Activated CD4-positive, alpha-beta T cell treated with anti-CD3 and anti-CD28 coated beads for 4 hours (primary cell): ENCODE measurements around the gene PSMC3IP.
"Not testable (repeated sequence)": the region's sequence is repeated elsewhere in the genome, so short reads cannot be mapped to it uniquely, and the experiment has no call there.

Experiments used
- DNase-seq, 2 donors: peaks; one replicate each; pipeline ENCODE4 v3.0.0-alpha.2; 2020

The PSMC3IP gene, protein sequence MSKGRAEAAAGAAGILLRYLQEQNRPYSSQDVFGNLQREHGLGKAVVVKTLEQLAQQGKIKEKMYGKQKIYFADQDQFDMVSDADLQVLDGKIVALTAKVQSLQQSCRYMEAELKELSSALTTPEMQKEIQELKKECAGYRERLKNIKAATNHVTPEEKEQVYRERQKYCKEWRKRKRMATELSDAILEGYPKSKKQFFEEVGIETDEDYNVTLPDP

DNA sequence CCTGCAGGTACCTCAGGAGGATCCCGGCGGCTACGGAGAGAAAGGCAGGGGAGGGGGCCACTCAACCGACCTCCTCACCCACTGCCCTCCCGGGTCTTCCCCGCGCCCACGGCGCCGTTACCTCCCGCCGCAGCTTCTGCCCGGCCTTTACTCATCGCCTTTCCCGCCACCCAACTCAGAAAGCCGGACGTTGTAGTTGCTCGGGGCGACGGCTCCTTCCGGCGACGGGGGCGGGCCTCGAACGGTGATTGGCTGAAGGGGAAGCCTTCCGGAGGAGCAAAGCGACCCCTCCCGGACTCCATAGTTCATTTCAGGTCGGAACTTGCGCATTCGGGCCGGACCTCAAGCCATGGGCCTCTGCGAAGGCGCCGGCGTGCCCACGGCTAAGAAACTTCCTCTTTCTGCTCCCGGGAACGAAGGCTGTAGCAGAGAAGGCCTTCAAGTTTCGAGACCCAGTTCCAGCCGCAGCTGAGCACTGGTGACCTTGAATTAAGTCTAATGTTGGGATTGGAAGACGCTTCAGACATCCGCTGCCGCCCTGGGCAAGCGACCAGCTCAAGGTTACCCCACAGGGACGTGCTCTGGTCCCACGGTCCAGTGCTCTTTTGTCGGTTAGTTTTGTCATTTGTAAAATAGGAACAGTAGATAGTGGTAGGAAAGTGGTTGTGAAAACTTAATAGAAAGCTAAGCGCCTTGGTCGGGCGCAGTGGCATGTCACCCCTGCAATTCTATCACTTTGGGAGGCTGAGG, at the start of gene PSMC3IP:
PSMC3IP (minus strand) TSS at position 198 of the 750 bp plus-strand sequence; CDS start at position 155, 43 bp downstream.
- DNase-seq: peak; percentile 88 to 90

DNA sequence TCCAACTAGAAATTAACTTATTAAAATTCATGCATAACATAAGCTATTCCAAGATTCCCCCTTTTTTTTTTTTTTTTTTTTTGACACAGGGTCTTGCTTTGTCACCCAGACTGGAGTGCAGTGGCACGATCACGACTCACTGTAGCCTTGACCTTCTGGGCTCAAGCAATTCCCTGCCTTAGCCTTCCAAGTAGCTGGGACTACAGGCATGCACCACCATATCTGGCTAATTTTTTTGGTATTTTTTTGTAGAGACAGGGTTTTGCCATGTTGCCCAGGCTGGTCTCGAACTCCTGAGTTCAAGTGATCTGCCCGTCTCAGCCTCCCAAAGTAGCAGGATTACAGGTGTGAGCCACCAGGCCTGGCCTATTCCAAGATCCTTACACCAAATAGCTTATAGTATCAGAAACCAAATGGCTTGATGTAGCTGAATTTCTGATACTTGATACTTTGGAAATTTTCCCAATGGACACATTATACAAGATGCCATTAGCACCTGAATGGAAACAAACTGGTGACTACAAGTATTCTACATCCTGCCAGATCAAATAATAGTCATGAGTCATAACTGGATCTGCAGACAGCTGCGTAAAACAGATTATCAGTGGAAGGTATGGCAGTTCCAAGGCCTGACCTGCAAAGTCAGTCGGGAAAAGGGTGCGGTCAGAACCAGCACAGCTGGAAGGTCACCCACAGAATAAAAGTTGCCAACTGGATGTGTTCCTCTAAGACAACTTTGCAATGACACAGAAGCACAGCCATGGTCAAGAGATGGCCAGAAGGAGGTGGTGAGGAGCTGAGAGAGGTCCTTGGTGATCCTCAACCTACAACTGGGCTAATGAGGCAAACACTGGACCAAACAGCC, 46.4 kb upstream of the PSMC3IP start:
- no peak for DNase-seq

DNA sequence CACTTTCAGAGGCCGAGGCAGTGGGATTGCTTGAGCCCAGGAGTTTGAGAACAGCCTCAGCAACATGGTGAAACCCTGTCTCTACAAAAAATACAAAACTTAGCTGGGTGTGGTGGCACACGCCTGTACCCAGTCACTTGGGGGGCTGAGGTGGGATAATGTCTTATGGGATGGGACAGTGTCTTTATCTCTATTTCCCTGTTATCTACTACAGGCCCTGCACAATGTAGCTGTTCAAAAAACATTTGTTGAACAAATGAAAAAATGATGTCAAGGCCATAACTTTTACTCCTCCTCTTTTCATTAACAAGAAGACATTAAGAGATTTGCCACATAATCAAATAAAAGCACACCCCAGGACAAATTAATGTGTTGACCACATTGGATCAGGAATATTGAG, 45.7 kb upstream of the PSMC3IP start:
- no peak for DNase-seq

DNA sequence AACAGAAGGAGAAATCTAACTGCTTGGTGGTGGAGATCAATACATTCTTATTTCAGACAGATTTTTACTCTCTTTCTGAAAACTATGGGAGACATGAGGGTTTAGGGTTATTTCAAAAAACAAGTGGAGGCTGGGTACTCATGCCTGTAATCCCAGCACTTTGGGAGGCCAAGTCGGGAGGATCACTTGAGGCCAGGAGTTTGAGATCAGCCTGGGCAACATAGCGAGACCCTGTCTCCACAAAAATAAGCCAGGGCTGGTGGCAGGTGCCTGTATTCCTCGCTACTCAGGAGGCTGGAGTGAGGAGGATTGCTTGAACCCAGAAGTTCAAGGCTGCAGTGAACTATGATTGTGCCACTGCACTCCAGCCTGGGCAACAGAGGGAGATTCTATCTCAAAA, 44.5 kb upstream of the PSMC3IP start:
- DNase-seq: not testable (repeated sequence)

DNA sequence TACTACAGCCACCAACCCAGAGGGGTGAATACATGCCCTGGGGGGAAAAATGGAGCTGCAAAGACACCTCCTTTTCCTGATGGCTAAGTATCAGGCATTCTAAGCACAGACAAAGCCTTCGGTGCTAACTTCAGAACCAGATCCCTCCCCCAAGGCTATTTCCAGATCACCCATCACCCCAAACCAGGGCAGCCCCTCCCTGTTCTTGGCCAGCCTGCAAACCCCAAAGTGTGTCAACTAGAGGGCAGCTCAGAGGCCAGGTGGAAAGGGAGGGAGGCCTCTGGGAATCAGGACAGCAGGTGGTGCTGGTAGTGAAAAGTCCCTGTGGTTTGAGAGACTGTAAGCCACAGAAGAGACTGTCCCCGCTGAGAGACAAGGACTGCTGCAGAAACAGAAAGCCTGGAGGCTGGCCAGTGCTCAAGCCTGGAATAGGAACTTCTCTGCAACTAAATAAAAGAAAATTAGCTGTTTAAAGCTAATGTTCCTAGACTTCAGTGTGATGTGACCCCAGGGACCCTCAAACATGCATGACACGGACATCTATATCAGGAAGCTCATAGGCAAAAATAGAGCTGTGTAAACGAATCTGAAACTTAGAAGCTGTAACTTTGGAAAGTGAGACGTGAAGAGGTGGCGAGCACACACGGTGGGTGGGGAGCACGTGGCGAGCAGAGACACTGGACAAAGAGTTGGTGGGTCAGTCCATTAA, 41.1 kb upstream of the PSMC3IP start:
- DNase-seq: no peak

DNA sequence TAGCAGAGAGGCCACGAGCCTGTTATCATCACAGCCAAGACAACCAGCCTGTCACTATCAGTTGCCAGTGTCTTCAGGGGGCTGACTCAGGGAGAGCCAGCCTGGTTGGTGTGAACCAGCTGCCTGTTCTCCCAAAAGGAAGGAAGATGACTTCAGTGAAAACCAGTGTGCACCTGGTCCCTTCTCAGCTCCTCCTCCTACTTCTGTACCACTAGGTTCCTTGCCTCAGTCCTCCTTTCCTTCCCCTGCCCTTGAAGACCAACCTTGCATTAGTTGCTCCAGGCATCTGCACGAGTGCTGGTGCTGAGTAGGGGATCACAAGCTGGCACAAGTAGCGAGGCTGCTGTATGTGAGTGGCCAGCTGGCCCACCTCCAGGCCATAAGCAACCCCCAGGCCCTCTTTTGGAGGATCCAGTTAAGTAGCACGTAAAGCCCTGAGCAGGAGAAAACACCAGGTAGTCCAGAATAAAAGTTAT, 40.5 kb upstream of the PSMC3IP start:
- no peak for DNase-seq

DNA sequence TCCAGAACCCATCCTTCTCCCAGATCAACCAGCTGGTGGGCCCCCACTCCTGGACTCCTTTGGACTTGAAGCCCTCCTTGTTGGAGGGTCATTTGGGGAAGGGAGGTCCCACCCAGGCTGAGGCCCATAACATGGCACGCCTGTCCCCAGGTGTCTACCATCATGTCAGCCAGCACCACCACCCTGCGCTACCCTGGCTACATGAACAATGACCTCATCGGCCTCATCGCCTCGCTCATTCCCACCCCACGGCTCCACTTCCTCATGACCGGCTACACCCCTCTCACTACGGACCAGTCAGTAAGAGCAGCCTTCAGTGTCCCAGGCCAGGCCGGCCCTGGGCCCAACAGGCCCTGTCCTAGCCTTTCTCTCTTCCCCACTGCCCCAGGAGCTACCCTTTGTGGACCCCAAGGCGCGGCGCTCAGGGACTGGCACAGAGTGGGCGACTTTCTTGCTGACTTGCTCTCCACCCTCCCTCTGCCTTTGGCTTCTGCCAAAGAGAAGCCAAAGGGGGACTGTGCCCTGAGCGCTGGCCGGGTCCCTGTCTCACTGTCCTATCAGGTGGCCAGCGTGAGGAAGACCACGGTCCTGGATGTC, 36.3 kb upstream of the PSMC3IP start:
- DNase-seq: no peak

DNA sequence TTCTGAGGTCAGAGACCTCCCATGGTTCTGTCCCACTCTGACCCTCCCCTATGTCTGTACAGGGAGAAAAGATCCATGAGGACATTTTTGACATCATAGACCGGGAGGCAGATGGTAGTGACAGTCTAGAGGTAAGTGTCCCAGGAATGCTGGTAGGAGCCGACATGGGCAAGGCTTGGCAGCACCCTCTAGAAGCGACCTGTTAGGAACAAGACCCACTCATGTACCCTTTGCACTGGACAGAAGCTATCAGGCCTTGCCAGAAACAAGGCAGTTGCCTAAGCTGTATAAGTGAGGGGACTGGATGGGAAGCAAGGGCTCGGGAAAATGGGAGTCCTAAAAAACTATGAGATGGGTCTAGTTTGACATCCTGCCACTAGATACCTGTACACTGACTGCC, 34.5 kb upstream of the PSMC3IP start:
- no peak for DNase-seq

DNA sequence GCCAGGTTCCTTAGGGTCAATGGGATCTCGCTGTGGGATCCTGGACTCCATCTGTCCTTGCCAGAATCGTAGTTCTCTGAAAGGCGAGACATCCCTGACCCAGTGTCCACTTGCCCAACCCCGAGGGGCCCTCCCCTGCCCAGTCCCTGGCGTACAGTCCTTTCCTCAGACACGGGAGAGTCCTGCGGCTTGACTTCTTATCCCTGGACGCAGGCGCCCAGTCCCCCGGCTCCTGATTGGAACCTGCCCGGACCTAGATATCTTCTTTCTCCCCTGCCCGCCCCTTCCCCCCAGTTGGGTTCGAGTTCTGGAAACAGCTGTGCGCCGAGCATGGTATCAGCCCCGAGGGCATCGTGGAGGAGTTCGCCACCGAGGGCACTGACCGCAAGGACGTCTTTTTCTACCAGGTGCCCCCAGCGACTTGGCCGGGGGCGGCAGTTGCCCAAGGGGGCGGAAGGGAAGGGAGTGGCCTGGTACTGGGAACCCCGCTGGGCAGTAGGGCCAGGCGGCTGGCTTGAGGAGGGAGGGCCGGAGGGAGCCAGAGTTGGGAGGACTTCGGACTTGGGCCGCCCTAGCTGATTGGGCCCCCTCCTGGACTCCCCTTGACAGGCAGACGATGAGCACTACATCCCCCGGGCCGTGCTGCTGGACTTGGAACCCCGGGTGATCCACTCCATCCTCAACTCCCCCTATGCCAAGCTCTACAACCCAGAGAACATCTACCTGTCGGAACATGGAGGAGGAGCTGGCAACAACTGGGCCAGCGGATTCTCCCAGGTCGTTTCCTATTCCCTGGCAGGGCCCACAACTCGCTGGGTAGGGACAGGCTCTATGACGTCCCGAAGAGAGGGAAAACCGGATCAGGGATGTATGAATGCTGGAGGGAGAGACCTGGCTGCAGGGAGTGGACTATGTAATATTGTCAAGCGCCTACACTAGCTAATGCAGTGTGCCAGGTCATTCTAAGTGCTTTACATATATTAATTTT, 32.6 kb upstream of the PSMC3IP start:
- DNase-seq: peak in 1 of 2 donors; percentile 15

DNA sequence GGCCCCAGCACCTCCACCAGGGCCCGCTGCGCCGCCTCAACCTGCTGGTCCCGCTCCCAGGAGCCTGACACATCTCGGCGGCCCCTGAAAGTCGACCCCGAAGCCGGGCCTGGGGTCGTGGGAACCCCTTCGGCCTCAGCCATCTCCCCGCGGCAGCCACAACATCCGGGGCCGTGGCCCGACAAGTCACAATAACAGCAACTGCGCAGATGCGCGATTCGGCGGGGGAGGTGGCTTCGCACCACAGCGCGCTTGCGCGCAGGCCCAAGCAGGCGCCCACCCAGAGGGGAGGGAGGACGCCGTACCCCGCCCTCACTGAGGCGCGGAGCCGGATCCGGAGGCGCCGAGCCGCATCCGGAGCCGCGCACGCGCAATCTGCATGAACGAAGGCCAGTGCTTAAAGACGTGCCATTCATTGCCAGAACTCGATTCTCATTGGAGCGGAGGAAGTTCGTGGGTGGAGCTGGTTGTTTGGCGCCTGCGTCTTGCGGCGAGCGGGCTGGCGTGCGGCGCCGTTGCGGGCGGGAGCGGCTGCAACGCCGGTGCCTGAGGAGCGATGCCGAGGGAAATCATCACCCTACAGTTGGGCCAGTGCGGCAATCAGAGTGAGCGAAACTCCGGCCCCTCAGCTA, 31.8 kb upstream of the PSMC3IP start, which contains the start of the genes RETREG3 and TUBG1:
RETREG3 (minus strand) TSS at position 193 of the 632 bp plus-strand sequence; CDS start at position 143, 50 bp downstream.
TUBG1 (plus strand) TSS at position 502 of the 632 bp plus-strand sequence; CDS start at position 557, 55 bp downstream.
- DNase-seq: peak; percentile 99

DNA sequence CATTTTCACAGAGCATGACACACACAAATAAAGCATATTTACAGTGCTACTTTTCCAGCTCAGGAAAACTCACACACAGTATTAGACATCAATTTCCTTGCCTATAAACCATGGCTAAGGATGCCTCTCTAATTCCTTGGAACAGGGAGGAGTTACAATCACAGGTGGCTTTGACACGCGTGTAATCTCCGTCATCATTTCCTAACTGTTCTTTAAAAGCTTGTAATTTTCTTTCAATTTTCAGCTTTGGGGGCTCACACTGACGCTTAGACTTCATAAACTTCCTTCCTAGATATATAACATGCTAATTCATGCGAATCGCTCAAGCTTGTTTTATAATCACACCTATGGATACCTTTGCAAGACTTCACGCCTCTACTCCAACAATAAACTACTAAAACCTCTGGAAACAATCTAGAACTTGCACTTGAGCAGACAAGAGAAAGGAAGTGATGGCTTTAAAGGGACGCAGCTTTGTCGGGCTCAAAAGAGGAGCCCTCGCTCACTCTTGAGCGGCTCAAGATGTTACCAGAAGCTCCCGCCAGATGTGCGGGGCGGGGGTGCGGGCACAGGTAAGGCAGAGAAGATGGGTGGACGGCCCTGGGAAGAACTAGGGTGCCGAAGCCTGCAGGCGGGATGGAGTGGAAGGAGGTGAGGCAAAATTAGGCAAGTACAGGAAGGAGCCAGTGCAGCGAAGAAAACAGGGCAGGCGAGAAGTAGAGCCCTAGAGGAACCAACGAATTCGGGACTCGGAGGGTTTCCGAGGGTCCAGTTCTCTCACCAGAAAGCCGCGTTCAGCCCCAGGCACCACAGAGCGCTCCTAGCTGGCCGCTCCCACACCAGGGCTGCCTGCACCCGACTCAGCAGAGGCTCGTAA, 31.0 kb upstream of the PSMC3IP start:
- no peak for DNase-seq

DNA sequence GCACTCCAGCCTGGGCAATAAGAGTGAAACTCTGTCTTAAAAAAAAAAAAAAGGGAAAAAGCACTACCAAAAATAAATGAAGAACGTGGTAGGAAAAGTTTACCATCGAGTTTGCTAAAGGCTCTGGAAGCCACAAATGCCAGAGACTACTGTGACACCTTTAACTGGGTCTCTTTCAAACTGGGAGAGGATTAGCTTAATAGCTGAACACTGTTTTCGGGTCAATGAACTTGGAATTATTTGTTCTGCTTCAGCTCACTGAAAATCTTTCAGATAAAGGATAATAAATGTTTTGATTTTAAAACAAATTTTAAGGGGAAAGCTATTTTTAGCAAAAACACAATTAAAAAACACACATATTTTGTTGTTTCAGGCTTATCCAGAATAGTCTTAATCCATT, 30.2 kb upstream of the PSMC3IP start:
- no peak for DNase-seq

DNA sequence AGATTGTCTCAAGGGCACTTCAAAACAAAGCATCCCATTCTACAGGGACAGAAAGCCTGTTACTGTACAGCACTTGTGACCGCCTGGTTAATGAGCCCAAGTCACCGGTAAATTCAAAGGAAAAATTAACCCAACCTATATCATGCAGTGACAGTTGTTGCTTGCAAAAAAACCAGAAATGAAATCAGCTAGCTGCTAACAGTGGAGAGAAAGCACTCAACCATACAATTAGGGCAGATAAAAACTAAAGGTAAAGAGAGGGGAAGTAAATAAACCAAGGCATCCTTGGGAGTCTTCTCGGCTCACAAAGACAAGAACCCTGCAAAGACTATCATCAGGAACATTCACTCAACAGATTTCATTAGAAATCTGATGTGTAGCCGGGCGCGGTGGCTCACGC, 25.8 kb upstream of the PSMC3IP start:
- DNase-seq: no peak

DNA sequence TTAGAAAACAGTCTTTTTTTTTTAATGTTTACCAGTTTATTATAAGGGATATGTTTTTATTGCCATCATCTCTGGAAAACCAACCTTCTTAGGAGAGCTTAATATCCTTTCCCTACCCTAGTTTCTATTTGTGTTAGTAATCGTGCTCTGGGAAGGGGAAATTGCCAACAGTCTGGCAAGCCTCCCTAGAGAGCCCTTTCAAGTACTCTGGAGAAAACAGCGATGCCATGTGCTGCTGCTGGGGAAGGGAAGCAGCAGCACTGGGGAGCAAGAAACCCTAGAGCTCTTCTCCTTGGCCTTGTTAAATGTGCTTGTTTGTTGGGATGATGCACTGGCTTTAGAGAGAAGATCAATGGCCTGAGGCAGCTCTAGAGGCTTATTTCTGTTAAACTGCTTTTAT, 21.4 kb upstream of the PSMC3IP start:
- DNase-seq: no peak

DNA sequence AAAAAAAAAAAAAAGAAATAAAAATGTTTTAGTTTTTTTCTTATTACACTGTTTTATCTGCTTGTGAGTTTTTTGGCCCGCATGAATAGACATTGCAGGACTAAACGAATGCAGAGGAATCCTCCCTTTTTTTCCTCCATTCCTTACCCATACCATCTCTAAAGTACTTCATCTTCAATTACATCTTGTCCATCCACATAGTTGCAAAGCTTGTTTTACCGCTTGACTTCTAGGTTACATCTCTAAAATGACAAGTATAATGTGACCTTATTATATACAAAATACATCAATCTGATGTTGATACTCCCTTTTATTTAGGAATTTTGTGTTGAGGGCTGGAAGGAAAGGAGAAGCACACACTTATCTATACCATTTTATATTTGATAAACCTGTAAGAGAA, 18.9 kb upstream of the PSMC3IP start:
- DNase-seq: no peak

DNA sequence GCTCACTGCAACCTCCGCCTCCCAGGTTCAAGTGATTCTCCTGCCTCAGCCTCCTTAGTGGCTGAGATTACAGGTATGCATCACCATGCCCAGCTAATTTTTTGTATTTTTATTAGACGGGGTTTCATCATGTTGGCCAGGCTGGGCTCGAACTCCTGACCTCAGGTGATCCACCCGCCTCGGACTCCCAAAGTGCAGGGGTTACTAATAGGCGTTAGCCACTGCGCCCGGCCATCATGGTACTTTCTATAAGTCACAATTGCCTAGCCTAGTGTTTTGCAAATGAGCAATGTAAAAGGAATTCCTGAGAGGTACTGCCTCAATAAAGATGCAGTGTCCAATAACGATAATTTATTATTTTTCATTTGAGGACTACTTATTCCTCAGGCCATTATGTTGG, 13.9 kb upstream of the PSMC3IP start:
- no peak for DNase-seq

DNA sequence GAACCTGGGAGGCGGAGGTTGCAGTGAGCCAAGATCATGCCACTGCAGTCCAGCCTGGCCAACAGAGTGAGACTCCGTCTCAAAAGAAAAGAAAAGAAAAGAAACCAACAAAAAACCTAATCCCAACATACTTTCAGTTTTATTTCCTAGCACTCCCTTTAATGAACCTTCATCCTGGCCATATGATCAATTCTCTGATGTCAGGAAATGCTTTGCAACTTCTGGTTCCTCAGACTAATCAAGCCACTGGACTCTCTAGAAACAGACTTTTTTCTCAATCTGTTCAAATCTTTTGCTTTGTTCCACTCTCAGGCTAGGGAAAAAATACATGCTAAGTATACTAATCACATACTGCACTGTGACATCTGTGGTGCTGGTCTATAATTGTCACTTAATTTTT, 13.4 kb upstream of the PSMC3IP start:
- no peak for DNase-seq

DNA sequence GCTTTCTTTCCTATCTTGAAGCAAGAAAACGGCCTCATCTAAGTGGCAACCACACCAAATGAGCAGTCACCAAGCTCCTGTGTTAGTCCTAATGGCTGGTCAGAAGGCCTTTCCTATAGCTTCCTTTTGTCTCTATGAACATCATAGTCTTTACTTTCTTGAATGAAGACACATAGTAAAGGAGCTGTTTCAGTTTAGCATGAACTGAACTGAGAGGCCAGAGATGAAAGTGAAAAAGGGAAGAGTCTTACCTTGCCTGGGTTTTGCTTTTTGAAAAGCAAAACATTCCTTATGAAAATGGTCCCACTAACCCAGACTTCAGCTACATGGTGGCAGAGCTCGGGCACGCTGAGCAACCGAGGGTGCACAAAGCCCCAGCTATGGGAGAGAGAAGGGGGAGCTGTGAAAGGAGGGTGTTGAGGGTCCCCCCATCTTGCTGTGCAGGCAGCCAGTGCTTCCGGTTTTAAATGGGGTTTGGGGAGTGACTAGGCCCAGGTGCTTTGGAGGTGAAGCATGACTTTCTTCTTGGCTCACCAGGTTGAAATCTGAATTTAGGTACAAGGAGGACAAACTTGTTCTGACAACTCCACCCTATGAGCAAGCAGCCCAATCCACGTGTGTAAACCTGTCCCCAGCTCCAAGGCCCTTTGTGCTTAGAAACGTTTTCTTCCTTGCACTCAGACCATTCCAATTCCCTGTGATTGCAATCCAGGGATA, 9.1 kb upstream of the PSMC3IP start:
- DNase-seq: no peak

DNA sequence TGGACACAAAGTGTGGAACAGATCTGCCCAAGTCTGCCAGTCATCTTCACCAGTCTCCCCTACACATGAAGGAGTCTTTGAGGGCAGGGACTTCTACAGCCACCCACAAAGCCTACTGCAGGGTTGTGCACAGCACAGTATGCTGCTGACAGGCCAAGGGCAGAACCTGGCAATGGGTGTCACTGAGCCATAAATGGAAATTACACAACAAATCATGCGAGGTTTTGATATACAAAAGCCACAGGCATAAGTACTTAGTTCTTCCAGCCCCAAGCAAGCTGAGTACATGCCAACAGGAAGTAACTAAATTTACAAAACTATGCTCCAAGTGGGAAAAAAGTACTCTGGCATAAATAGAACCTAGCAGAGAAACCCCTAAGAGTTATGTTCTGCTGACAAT, 7.8 kb upstream of the PSMC3IP start:
- no peak for DNase-seq
